Stimulated activated CD4-positive, alpha-beta T cell treated with anti-CD3 and anti-CD28 coated beads, Interleukin-1b, Interleukin-23, amount 100 ng/mL, for 1 hour (primary cell): ENCODE data around the gene MDM1.

Experiments
- DNase-seq, 2 donors: peaks; one replicate each; pipeline ENCODE4 v3.0.0-alpha.2; 2020; ENCODE audit warnings: low read depth in 2 of 2

MDM1 gene

GRCh38 chr12:68356986-68357385 is 24.8 kb upstream of the MDM1 start:
- DNase-seq: no peak

- DNase-seq: no peak
Measured at GRCh38 chr12:68356060-68356695, 24.0 kb upstream of the MDM1 start.

- no peak for DNase-seq
Measured at GRCh38 chr12:68354977-68355541, 22.9 kb upstream of the MDM1 start.

- DNase-seq: no peak
Measured at GRCh38 chr12:68352067-68352466, 19.9 kb upstream of the MDM1 start.

- DNase-seq: no peak
Measured at GRCh38 chr12:68350753-68351152, 18.6 kb upstream of the MDM1 start.

GRCh38 chr12:68349921-68350606 is 17.9 kb upstream of the MDM1 start:
- DNase-seq: no peak

- no peak for DNase-seq
Measured at GRCh38 chr12:68349220-68349621, 17.1 kb upstream of the MDM1 start.

- DNase-seq: no peak
Measured at GRCh38 chr12:68348419-68348818, 16.3 kb upstream of the MDM1 start.

- no peak for DNase-seq
Measured at GRCh38 chr12:68345763-68346162, 13.6 kb upstream of the MDM1 start.

- no peak for DNase-seq
Measured at GRCh38 chr12:68344126-68344525, 12.0 kb upstream of the MDM1 start.

- no peak for DNase-seq
Measured at GRCh38 chr12:68342966-68343365, 10.8 kb upstream of the MDM1 start.

GRCh38 chr12:68341822-68342221 is 9.7 kb upstream of the MDM1 start:
- no peak for DNase-seq

GRCh38 chr12:68340404-68341270 is 8.5 kb upstream of the MDM1 start:
- no peak for DNase-seq

GRCh38 chr12:68336889-68337303 is 4.7 kb upstream of the MDM1 start:
- DNase-seq: no peak

GRCh38 chr12:68335462-68335861 is 3.3 kb upstream of the MDM1 start:
- no peak for DNase-seq

- DNase-seq: no peak
Measured at GRCh38 chr12:68334132-68334531, 2.0 kb upstream of the MDM1 start.

GRCh38 chr12:68332728-68333630 is 817 bp upstream of the MDM1 start:
- DNase-seq: no peak

GRCh38 chr12:68331500-68331868 is 678 bp downstream of the MDM1 start:
- no peak for DNase-seq

GRCh38 chr12:68327896-68328295 is 4.3 kb downstream of the MDM1 start:
- DNase-seq: no peak

- no peak for DNase-seq
Measured at GRCh38 chr12:68326716-68327115, 5.4 kb downstream of the MDM1 start.

GRCh38 chr12:68325966-68326365 is 6.2 kb downstream of the MDM1 start:
- DNase-seq: no peak
